Measurements from ENCODE around the gene LSM12.

DNA sequence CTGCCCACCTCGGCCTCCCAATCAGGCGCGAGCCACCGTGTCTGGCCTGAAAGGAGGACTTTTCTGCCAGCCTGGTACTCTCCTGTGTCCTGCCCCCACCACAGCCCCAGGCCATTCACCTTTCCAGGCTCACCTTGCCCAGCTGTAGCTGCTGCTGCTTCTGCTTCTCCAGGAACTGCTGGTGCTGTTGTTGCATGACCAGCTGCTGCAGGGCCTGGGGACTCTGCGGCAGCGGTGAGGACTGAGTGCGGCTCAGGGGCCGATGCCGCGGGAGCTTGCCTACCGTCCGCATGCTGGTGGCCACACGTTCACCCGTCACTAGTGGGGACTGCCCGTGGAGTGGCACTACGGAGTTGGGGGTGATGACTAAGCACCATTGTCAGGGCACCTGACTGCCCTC lies 21.8 kb upstream of the LSM12 start:
- TF ChIP-seq CTCF (IDR thresholded peaks at IDR 0.05), result no peak
- no peak for TF ChIP-seq POLR2A (IDR thresholded peaks at IDR 0.05)
